Measurements from ENCODE around the gene BFSP2. TPM values are rescaled to one million over a fixed set of nuclear protein-coding genes. Genes with fewer than 3 reads are reported as not detected.
"Not testable (repeated sequence)": the region's sequence is repeated elsewhere in the genome, so short reads cannot be mapped to it uniquely, and the experiment has no call there.

Gene BFSP2
- polyA plus RNA-seq, 4 donors = 0.69 TPM; not detected in 3

DNA sequence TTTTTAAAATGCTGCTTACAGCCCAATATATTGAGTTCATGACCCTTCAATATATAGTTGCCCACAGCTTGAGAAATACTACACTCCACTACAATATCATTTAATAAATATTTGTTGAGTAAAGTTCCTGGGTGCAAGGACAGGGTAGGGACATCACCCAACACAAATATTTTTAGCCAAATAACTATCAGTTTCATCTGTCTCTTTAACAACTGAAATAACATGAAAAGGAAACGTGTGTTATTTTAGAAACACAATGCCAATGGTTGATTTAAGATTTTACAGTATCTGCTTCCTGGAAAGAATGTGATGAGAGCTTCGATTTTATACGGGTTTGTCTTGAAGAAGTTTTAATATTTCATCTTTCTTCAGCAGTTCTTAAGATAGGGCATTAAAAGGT, 106.0 kb downstream of the BFSP2 start:
- DNase-seq (ENCODE audit: low read depth in 4 of 4, low spot score in 3 of 4) = no peak

DNA sequence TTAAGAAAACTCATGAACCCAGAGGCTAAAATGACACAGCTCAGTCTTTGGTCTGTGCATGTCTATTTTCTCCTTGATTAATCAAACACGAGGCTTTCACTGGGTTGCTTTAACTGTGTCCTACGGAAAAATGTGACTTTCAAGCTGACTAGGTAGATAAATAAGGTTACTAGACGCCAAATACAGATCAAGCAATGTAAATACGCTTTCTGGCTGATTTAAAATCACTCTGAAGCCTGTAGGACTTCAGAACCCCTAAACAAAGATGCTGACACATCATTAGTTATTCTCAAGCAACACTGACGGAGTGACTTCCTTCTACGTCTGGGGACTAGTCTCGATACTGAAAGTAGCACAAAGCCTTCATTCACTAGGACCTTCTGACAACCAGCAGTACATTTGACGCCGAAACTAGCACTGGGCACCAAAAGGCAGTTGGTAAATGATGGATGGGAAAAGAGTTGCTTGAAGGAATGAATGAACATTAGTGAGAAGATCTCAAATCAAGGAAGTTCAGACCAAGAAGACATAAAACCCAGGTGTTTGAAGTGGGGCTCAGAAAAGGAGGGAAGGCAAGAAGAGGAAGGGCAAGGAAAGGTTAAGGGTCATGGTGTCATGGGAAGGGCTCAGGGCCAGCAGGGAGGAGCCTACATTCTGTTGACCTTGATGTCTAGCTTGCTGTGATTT, 106.5 kb downstream of the BFSP2 start:
- DNase-seq (ENCODE audit: low read depth in 4 of 4, low spot score in 3 of 4) = peak in 1 of 4 donors; percentile 7

DNA sequence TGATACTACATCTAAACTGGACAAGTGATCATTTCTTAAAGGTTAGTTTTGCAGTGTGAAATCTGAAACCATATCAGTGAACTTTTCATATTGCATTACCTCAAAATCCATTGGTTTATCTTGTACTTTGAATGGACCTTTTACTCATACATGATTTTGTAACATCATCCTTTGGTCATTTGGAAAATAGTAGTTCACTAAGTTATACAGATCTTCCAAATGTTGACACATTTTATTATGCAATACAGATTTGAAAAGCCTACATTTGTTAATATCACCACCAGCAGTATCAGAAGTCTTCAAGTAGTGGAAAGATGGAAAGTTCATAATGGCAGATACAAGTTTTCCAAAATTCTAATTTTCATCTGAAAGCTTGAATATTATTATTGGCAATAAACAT, 109.6 kb downstream of the BFSP2 start:
- DNase-seq (ENCODE audit: low read depth in 4 of 4, low spot score in 3 of 4) = no peak

DNA sequence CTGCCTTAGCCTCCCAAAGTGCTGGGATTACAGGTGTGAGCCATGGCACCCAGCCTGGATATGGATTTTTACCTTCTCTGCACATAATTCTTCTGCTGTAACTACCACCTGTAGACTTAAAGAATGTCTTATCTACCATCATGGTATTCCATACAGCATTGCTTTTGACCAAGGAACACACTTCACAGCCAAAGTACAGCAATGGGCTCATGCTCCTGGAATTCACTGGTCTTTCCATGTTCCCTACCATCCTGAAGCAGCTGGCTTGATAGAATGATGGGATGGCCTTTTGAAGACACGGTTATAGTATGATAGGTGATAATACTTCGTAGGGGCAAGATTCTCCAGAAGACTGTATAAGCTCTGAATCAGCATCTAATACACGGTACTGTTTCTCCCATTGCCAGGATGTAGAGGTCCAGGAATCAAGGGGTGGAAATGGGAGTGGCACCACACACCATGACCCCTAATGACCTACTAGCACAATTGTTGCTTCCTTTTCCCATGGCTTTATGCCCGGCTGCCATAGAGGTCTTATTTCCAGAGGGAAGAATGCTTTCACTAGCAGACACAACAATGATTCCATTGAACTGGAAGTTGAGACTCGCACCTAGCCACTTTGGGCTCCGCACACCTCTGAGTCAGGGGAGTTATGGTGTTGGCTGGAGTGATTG, 112.7 kb downstream of the BFSP2 start:
- no peak for DNase-seq (ENCODE audit: low read depth in 4 of 4, low spot score in 3 of 4)

DNA sequence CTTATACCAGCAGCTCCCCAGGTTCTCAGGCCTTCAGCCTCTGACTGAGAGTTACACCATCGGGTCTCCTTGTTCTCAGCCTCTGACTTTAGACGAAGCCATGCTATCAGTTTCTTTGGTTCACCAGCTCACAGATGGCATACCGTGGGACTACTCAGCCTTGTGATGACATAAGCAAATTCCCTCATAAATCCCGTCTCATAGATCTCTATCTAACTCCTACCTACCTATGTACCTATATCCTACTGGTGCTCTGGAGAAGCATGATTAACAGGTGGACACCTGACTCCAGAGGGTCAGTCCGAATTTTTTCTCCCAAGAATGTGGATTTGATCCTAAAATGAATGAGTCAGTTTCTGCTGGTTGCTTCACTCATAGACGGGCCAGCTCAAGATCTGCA, 114.6 kb downstream of the BFSP2 start:
- DNase-seq (ENCODE audit: low read depth in 4 of 4, low spot score in 3 of 4) = no peak

DNA sequence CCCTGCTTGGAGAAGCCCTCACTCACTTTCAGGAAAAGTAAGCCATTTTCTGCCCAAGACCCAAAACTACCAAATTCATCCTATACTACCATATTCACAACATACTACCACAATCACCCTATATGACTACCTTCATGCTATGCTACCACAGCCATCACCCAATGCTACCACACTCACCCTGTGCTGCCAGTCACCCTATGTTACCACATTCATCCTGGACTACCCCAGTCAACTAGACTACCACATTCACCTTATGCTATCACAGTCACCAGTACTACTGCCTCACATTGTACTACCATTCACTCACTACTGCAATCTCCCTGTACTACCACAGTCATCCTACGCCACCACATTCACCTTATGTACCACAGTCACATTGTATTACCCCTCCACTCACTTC, 115.3 kb downstream of the BFSP2 start:
- no peak for DNase-seq (ENCODE audit: low read depth in 4 of 4, low spot score in 3 of 4)

DNA sequence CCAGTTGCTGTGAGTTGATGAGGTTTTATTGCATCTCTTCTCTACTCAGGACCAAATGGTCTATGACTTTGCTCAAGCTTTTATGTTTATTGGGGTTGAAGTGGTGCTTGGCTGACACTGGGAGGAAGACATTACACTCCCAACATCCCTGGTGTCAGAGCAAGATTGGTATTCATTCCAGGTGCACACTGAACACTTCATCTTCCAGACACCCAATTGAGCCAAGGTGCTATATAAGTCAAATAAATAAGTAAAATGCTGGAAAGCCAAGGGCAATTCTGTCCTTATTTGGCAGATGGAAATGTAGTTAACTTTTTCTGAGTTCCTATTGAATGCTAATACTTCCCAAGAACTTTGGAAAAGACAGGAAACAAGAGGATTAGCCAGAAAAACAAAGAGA, 120.4 kb downstream of the BFSP2 start:
- DNase-seq (ENCODE audit: low read depth in 4 of 4, low spot score in 3 of 4) = no peak

DNA sequence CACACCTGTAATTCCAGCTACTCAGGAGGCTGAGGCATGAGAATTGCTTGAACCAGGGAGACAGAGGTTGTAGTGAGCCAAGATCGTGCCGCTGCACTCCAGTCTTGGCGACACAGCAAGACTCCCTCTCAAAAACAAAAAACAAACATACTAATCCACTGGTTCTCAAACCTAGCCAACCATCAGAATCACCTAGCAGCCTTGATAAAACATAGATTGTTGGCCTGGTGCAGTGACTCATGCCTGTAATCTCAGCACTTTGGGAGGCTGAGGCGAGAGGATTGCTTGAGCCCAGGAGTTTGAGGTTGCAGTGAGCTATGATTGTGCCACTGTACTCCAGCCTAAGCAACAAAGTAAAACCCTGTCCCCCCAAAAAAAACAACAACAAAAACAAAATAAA, 121.1 kb downstream of the BFSP2 start:
- DNase-seq (ENCODE audit: low read depth in 4 of 4, low spot score in 3 of 4) = not testable (repeated sequence)

DNA sequence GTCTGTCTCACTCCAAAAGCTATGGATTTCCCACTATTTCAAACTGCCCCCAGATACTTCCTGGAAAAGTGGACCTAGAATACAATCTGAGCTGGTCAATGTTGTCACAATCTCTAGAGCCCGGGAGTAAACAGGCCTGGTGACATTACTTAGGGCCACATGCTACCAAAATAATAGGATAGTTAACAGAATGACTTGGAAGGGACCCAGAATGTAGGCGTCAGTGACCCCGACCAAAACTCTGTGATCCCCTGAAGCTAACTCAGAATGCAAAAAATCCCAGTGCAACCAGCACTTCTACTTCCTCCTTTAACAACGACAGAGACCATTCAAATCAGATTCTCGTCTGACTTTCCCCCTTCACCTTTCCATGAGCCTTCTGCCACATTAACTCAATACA, 122.1 kb downstream of the BFSP2 start:
- DNase-seq (ENCODE audit: low read depth in 4 of 4, low spot score in 3 of 4) = no peak

DNA sequence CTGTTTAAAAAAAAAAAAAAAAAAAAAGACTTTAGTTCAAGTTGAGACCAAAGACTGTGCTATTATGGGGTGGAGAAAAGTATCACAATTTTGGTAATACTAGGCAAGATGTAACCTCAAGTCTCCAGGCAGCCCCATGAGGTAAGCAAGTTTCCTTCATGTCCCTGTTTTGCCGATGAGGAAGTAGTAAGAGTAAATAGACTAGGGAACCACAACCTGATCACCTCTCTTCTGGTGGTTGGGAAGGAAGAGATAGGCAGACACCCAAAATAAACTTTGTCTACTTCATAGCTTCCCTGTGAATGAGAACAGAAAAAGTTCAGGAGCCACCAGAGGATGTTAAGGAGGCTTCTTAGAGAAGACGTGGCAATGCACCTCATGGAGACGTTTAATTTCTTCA, 123.9 kb downstream of the BFSP2 start:
- not testable (repeated sequence) for DNase-seq (ENCODE audit: low read depth in 4 of 4, low spot score in 3 of 4)

Other genes starting within 250 kb of the BFSP2 start
- gene CDV3, start 173.6 kb downstream of the BFSP2 start, polyA plus RNA-seq (ENCODE audit: insufficient read length in 4 of 4) = 100 to 1,000 TPM; 104 to 167 (median 140) TPM